HepG2 (cell line): ENCODE data around the gene CACNA1D. TPM values are rescaled to one million over a fixed set of nuclear protein-coding genes. Genes with fewer than 3 reads are reported as not detected.

Source experiments
- CEBPG ChIP-seq: IDR thresholded peaks from 2 replicates; pipeline ENCODE4 v1.6.1; 2016
- CTCF ChIP-seq: sonication (generic); formaldehyde crosslinking; IDR thresholded peaks from 2 replicates; pipeline ENCODE4 v1.5.0; 2020; ENCODE audit warnings: mild to moderate bottlenecking, missing genetic modification reagents, moderate library complexity
- HCFC1 ChIP-seq: fragments of 150-350 bp; IDR thresholded peaks from 2 replicates; pipeline ENCODE4 v1.6.1; 2014; ENCODE audit warnings: low read depth, low read length
- MNT ChIP-seq: fragments of 450-650 bp; IDR thresholded peaks from 2 replicates; pipeline ENCODE4 v1.6.1; 2016
- MXD1 ChIP-seq: sonication (generic); formaldehyde crosslinking; IDR thresholded peaks from 2 replicates; pipeline ENCODE4 v1.4.0; 2020; ENCODE audit warnings: mild to moderate bottlenecking, missing genetic modification reagents
- NCOA5 ChIP-seq: sonication (generic); formaldehyde crosslinking; IDR thresholded peaks from 2 replicates; pipeline ENCODE4 v1.4.0; 2020; ENCODE audit warnings: missing genetic modification reagents
- NFE2 ChIP-seq: sonication (generic); formaldehyde crosslinking; IDR thresholded peaks from 2 replicates; pipeline ENCODE4 v1.4.0; 2020; ENCODE audit warnings: missing genetic modification reagents
- NKX3-1 ChIP-seq: sonication (generic); formaldehyde crosslinking; IDR thresholded peaks from 2 replicates; pipeline ENCODE4 v1.5.0; 2020; ENCODE audit warnings: missing genetic modification reagents
- PBX2 ChIP-seq: IDR thresholded peaks from 2 replicates; pipeline ENCODE4 v1.6.1; 2016; ENCODE audit warnings: control low read depth
- SALL1 ChIP-seq: sonication (generic); formaldehyde crosslinking; IDR thresholded peaks from 2 replicates; pipeline ENCODE4 v1.8.0; 2022; ENCODE audit warnings: mild to moderate bottlenecking, missing genetic modification reagents
- SALL2 ChIP-seq: sonication (generic); formaldehyde crosslinking; IDR thresholded peaks from 2 replicates; pipeline ENCODE4 v1.8.1; 2023; ENCODE audit warnings: mild to moderate bottlenecking, missing genetic modification reagents, inconsistent platforms
- SKI ChIP-seq: fragments of 450-650 bp; IDR thresholded peaks from one replicate; pipeline ENCODE4 v1.6.1; 2018; ENCODE audit warnings: mild to moderate bottlenecking; ENCODE audit not compliant: partially characterized antibody
- SMAD1 ChIP-seq: sonication (generic); formaldehyde crosslinking; IDR thresholded peaks from 2 replicates; pipeline ENCODE4 v1.4.0; 2020; ENCODE audit warnings: missing genetic modification reagents, low read depth, mild to moderate bottlenecking, borderline replicate concordance
- SNAI1 ChIP-seq: sonication (generic); formaldehyde crosslinking; IDR thresholded peaks from 2 replicates; pipeline ENCODE4 v1.5.0; 2020; ENCODE audit warnings: mild to moderate bottlenecking, missing genetic modification reagents, borderline replicate concordance
- SP2 ChIP-seq: sonication (generic); formaldehyde crosslinking; IDR thresholded peaks from 2 replicates; pipeline ENCODE4 v1.5.1; 2020; ENCODE audit warnings: mild to moderate bottlenecking, missing genetic modification reagents
- ZBTB38 ChIP-seq: sonication (generic); formaldehyde crosslinking; IDR thresholded peaks from 2 replicates; pipeline ENCODE4 v1.5.1; 2020; ENCODE audit warnings: mild to moderate bottlenecking, missing genetic modification reagents
- ZKSCAN5 ChIP-seq: sonication (generic); formaldehyde crosslinking; IDR thresholded peaks from 2 replicates; pipeline ENCODE4 v1.5.1; 2020; ENCODE audit warnings: mild to moderate bottlenecking, missing genetic modification reagents
- ZNF17 ChIP-seq: sonication (generic); formaldehyde crosslinking; IDR thresholded peaks from 2 replicates; pipeline ENCODE4 v1.5.0; 2020; ENCODE audit warnings: mild to moderate bottlenecking, missing genetic modification reagents
- ZNF652 ChIP-seq: IDR thresholded peaks from 2 replicates; pipeline ENCODE4 v1.6.1; 2016; ENCODE audit warnings: low read depth, borderline replicate concordance
- ZNF776 ChIP-seq: sonication (generic); formaldehyde crosslinking; IDR thresholded peaks from 2 replicates; pipeline ENCODE4 v1.4.0; 2020; ENCODE audit warnings: mild to moderate bottlenecking, missing genetic modification reagents
- ZSCAN21 ChIP-seq: sonication (generic); formaldehyde crosslinking; IDR thresholded peaks from 2 replicates; pipeline ENCODE4 v1.8.0; 2022; ENCODE audit warnings: mild to moderate bottlenecking, missing genetic modification reagents, moderate library complexity, borderline replicate concordance
- polyA plus RNA-seq, 8 experiments: library from polyadenylated mRNA; depleted of rRNA in 3 of 8; stranded (reverse) in 7 of 8; unstranded in 1 of 8; fragments of >200 nt; fragmentation: Illumina TruSeq in 4 of 8; extraction: Trizol in 4 of 8; gene quantifications; 2 replicates each; pipeline versions ENCODE4 v1.2.1 to v1.2.3, GENCODE V29; 2011 to 2016; ENCODE audit warnings: low read depth in 4 of 8, missing spikeins in 1 of 8, mixed read lengths in 1 of 8; ENCODE audit not compliant: insufficient read depth in 1 of 8
- total RNA-seq, 5 experiments: library from RNA; depleted of rRNA; stranded (reverse); fragments of >200 nt; fragmentation: Illumina TruSeq; extraction: Trizol; gene quantifications; 2 replicates each; pipeline ENCODE4 v1.2.3, GENCODE V29; 2016; ENCODE audit warnings: low read depth in 1 of 5
- TF ChIP-seq, protein P1 (sequence below): sonication (generic); formaldehyde crosslinking; IDR thresholded peaks from 2 replicates; pipeline ENCODE4 v1.4.0; 2020; ENCODE audit warnings: missing genetic modification reagents, borderline replicate concordance

The CACNA1D gene
- total and polyA plus RNA-seq, 2 of the 13 experiments (the other 11 are each of a cell fraction or from before 2014, with no cell fraction given) = 0.26 to 0.38 TPM

GRCh38 chr3:53844262-53845102 is 350.1 kb downstream of the CACNA1D start (continued):
- TF ChIP-seq ZKSCAN5 (CRISPR knock-in tag) (0 out of 2 replicates have a peak, but pooled peaks have one; percentile 25), CEBPG (peak; percentile 28; the same call in 1 of the 2 replicates), ZSCAN21 (CRISPR knock-in tag) (peak; percentile 91; the same call in 1 of the 2 replicates), CTCF (CRISPR knock-in tag) (no peak), SALL1 (CRISPR knock-in tag) (peak; percentile 83), NCOA5 (peak; percentile 12; the same call in 1 of the 2 replicates), SKI (no peak), SNAI1 (CRISPR knock-in tag) (no peak), PBX2 (CRISPR knock-in tag) (no peak), SP2 (no peak), ZNF652 (CRISPR knock-in tag) (no peak), ZBTB38 (CRISPR knock-in tag) (no peak), NKX3-1 (CRISPR knock-in tag) (peak; percentile 32; the same call in 1 of the 2 replicates), HCFC1 (no peak), MNT (no peak), SMAD1 (CRISPR knock-in tag) (peak; percentile 44; the same call in 1 of the 2 replicates), SALL2 (CRISPR knock-in tag) (no peak), ZNF17 (no peak), MXD1 (no peak), NFE2 (CRISPR knock-in tag) (no peak), ZNF776 (CRISPR knock-in tag) (no peak)
- TF ChIP-seq, protein P1, sequence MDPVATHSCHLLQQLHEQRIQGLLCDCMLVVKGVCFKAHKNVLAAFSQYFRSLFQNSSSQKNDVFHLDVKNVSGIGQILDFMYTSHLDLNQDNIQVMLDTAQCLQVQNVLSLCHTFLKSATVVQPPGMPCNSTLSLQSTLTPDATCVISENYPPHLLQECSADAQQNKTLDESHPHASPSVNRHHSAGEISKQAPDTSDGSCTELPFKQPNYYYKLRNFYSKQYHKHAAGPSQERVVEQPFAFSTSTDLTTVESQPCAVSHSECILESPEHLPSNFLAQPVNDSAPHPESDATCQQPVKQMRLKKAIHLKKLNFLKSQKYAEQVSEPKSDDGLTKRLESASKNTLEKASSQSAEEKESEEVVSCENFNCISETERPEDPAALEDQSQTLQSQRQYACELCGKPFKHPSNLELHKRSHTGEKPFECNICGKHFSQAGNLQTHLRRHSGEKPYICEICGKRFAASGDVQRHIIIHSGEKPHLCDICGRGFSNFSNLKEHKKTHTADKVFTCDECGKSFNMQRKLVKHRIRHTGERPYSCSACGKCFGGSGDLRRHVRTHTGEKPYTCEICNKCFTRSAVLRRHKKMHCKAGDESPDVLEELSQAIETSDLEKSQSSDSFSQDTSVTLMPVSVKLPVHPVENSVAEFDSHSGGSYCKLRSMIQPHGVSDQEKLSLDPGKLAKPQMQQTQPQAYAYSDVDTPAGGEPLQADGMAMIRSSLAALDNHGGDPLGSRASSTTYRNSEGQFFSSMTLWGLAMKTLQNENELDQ (CRISPR knock-in tag) = no peak
